HG03354 (cell line): ENCODE results near the gene AKAIN1.

Source experiments
- ATAC-seq: cut with Tn5 transposase; IDR thresholded peaks from one replicate; pipeline ENCODE4 v1.9.1; 2021; ENCODE audit warnings: mild to moderate bottlenecking; ENCODE audit not compliant: unreplicated experiment, poor library complexity, severe bottlenecking

AKAIN1 gene

DNA sequence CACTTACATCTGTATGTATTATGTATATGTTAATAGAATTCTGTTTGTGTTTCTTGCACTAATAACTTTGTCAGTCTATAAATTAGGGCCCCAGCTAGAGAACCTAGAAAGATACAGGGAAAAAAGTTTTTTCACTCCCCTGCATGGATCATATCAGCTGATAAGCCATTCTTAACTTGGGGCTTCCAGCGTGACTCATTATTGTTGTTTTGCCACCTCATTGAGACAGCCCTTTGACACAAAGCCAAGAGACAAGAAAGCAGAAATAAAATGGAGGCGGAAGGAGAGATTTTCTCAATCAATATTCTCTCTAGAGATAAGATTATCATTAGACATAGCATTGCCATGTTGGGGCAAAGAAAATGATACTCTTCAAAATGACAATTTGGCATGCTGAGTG lies 93.4 kb downstream of the AKAIN1 start:
- ATAC-seq = no peak

DNA sequence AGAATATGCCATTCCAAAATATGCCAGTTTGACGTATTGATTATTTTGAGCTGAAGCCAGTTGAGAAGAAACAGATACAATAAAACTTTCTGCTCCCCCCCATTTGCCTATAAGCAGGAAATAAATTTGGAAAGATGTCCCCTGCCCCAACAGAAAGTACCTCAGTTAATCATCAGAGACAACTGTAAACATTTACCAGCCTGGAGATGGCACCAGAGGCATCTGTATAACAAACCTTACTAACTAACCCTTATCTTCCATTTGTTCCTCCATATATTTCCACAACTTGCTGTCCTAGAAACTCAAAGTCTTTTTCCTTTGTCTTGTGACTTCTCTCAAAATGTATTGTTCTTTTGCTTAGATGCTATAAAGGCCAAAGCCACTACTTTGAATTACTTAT lies 93.8 kb downstream of the AKAIN1 start:
- ATAC-seq = no peak

DNA sequence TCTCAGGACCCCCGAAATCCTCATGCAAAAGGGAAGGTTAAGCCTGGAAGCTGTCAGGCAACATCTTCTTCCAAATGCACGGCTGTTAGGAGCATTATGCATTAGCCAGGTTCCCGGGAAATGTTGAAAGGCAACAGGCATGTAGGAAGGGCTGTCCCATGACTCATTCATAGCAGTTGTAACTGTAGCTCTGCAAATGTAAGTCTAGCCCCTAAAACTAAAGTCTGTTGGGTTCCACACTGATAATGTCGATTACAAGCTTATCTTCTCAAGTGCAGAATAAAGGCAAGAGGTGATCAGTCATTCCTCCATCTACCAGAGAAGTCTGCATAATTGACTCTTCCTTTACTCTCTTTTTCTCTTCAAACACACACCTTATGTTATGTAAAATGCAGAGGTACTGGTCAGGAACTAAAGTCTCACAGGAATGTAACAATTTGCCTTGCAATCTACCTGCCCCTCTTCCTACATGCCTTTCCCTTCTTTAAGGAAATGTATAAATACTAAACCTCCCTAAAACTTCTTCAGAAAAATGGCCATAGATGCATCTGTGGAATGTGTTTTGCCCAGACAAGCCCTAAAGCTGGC lies 99.8 kb downstream of the AKAIN1 start:
- ATAC-seq = no peak

DNA sequence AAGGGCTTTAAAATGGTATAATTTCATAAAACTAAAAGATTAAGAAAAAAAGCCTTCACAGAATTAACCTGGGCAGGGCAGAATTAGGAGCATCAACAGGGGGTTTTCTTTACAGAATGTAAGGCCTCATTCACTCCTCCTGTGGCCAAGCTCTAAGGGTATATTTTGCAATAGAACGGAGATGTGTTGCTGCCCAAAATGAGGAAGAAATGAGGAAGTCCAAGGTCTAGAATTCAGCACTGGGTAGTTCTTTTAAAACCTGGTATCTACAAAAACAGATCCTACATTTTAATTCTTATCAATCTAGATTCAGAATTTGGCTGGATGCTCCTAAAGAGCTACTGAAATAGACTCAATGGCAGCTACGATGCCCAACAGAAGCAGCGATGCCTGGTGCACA lies 101.8 kb downstream of the AKAIN1 start:
- no peak for ATAC-seq

DNA sequence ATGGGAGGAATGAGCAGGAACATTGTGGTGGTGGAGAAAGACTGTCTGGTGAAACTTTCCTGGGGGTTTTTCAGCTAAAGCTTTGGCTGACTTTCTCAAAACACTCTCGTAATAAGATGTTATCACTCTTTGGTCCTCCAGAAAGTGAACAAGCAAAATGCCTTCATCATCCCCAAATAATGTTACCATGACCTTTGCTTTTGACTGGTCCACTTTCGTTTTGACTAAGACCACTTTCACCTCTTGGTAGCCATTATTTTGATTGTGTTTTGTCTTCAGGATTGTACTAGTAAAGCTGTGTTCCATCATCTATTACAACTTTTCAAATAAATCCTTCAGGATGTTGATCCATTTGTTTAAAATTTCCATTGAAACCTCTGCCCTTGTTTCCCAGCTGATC lies 103.2 kb downstream of the AKAIN1 start:
- ATAC-seq = no peak
